Keratinocyte (primary cell): ENCODE results near the gene MAP3K6. TPM values are rescaled to one million over a fixed set of nuclear protein-coding genes. Genes with fewer than 3 reads are reported as not detected.

ENCODE experiments used
- DNase-seq: peaks from one replicate; pipeline ENCODE4 v3.0.0-alpha.2; 2011; ENCODE audit warnings: low read depth, missing footprints, low spot score
- FAIRE-seq: peaks from 2 replicates; lab custom pipeline; 2011; peaks lifted over from hg19 to GRCh38; lab: Jason Lieb, UNC
- H2AFZ ChIP-seq: 2 replicates; pipeline ENCODE4 v1.6.0; 2012; ENCODE audit warnings: low read length, control low read depth, inconsistent platforms; ENCODE audit not compliant: control insufficient read depth
- H3K27ac ChIP-seq: 2 replicates; pipeline ENCODE4 v1.5.1; 2011; ENCODE audit warnings: low read length; ENCODE audit not compliant: control insufficient read depth, insufficient read depth
- H3K27me3 ChIP-seq: 3 replicates; pipeline ENCODE4 v1.6.0; 2011; ENCODE audit warnings: low read length; ENCODE audit not compliant: control insufficient read depth, insufficient read depth; ENCODE audit errors: extremely low read depth
- H3K36me3 ChIP-seq, 2 experiments: 2 replicates in 1 of 2; 3 replicates in 1 of 2; pipeline ENCODE4 v1.5.1; 2011; ENCODE audit warnings: low read length in 2 of 2, mild to moderate bottlenecking in 1 of 2; ENCODE audit not compliant: control insufficient read depth in 2 of 2, insufficient read depth in 2 of 2; ENCODE audit errors: extremely low read depth in 1 of 2
- H3K4me1 ChIP-seq: 3 replicates; pipeline ENCODE4 v1.5.1; 2011; ENCODE audit warnings: low read length; ENCODE audit not compliant: control insufficient read depth, insufficient read depth; ENCODE audit errors: extremely low read depth
- H3K4me2 ChIP-seq: 3 replicates; pipeline ENCODE4 v1.6.0; 2011; ENCODE audit warnings: low read depth, low read length; ENCODE audit not compliant: control insufficient read depth, insufficient read depth; ENCODE audit errors: extremely low read depth
- H3K4me3 ChIP-seq, 3 experiments: fragments of 200-600 bp in 1 of 3; sonication (generic) in 1 of 3; 2 replicates in 2 of 3; 3 replicates in 1 of 3; pipeline ENCODE4 v1.5.1; 2011 to 2016; ENCODE audit warnings: low read length in 3 of 3, mild to moderate bottlenecking in 3 of 3, control low read depth in 2 of 3, inconsistent platforms in 1 of 3, low read depth in 1 of 3, mixed read lengths in 1 of 3, mixed run types in 1 of 3, moderate library complexity in 1 of 3; ENCODE audit not compliant: control insufficient read depth in 2 of 3, insufficient read depth in 2 of 3; ENCODE audit errors: extremely low read depth in 1 of 3
- H3K79me2 ChIP-seq: 2 replicates; pipeline ENCODE4 v1.6.0; 2012; ENCODE audit warnings: low read length; ENCODE audit not compliant: control insufficient read depth, insufficient read depth
- H3K9ac ChIP-seq: 3 replicates; pipeline ENCODE4 v1.6.0; 2011; ENCODE audit warnings: low read length; ENCODE audit not compliant: control insufficient read depth, insufficient read depth; ENCODE audit errors: extremely low read depth
- H3K9me1 ChIP-seq: 3 replicates; pipeline ENCODE4 v1.6.0; 2011; ENCODE audit warnings: low read length; ENCODE audit not compliant: control insufficient read depth, insufficient read depth; ENCODE audit errors: extremely low read depth
- H3K9me3 ChIP-seq: 2 replicates; pipeline ENCODE4 v1.5.1; 2012; ENCODE audit warnings: low read depth, low read length; ENCODE audit not compliant: control insufficient read depth
- H4K20me1 ChIP-seq: 3 replicates; pipeline ENCODE4 v1.6.0; 2011; ENCODE audit warnings: low read length; ENCODE audit not compliant: control insufficient read depth, insufficient read depth; ENCODE audit errors: extremely low read depth
- CTCF ChIP-seq, 3 experiments: IDR thresholded peaks in 1 of 3; conservative IDR thresholded peaks in 1 of 3; optimal IDR thresholded peaks in 1 of 3; 2 replicates in 2 of 3; 3 replicates in 1 of 3; pipeline versions ENCODE3 to v1.5.1; 2011; ENCODE audit warnings: low read length in 3 of 3, mild to moderate bottlenecking in 3 of 3, moderate library complexity in 2 of 3, control low read depth in 1 of 3, inconsistent platforms in 1 of 3; ENCODE audit not compliant: insufficient read depth in 2 of 3; ENCODE audit errors: extremely low read depth in 1 of 3
- EZH2 ChIP-seq: IDR thresholded peaks from one replicate; pipeline ENCODE4 v1.6.1; 2012; ENCODE audit warnings: inconsistent platforms, mild to moderate bottlenecking, low read length, moderate library complexity
- dilution Hi-C: fragments of 300-500 bp; cut with MboI; formaldehyde crosslinking; loops from one replicate; pipeline ENCODE4 v1.7.0; 2020; ENCODE audit warnings: low sequenced_read_pairs; ENCODE audit not compliant: extremely low pct_ligation_motif_present
- polyA plus RNA-seq, 5 experiments: library from polyadenylated mRNA; depleted of rRNA in 3 of 5; stranded (reverse) in 3 of 5; stranded (forward) in 1 of 5; unstranded in 1 of 5; fragments of >200 nt; gene quantifications; 1 replicate in 1 of 5; 2 replicates in 3 of 5; 3 replicates in 1 of 5; pipeline versions ENCODE4 v1.2.1 to v1.2.3, GENCODE V29; 2011 to 2012; ENCODE audit warnings: missing spikeins in 2 of 5, low read depth in 1 of 5, low replicate concordance in 1 of 5

Gene MAP3K6
- polyA plus RNA-seq, 1 donor (not counting 4 experiments of a cell fraction or from before 2014, with no cell fraction given): 13.4 TPM

GRCh38 chr1:27318136-27318535 is 48.6 kb downstream of the MAP3K6 start:
- FAIRE-seq (no peak), DNase-seq (no peak)
- peaks cover 5% of the 10 kb centered on the region for H3K4me1 ChIP-seq
- no peak overlapping the region for H3K4me2 ChIP-seq
- H3K9me3 ChIP-seq: no peaks in the 10 kb centered on the region
- no peak overlapping the region for H3K4me3 ChIP-seq
- H3K79me2 ChIP-seq: peaks cover 10% of the 10 kb centered on the region
- H4K20me1 ChIP-seq: no peaks in the 10 kb centered on the region
- TF ChIP-seq EZH2: no peak
- TF ChIP-seq CTCF (optimal IDR thresholded peaks at IDR 0.05 in 1 of 3, IDR thresholded peaks at IDR 0.05 in 1 of 3, conservative IDR thresholded peaks at IDR 0.05 in 1 of 3; ENCODE audit: extremely low read depth in 1 of 3, insufficient read depth in 2 of 3, low read length in 3 of 3): no peak
- no peaks in the 10 kb centered on the region for H3K9me1 ChIP-seq
- H3K27ac ChIP-seq: no peak overlapping the region
- H2AFZ ChIP-seq: peak overlapping the region; percentile 1
- dilution Hi-C loops: no loop called here
- H3K27me3 ChIP-seq: no peaks in the 10 kb centered on the region
- no peak overlapping the region for H3K9ac ChIP-seq
- H3K36me3 ChIP-seq: no peaks in the 10 kb centered on the region

- no peak overlapping the region for H3K4me3 ChIP-seq
- no peaks in the 10 kb centered on the region for H3K27me3 ChIP-seq
- H3K27ac ChIP-seq: no peak overlapping the region
- DNase-seq (no peak), FAIRE-seq (no peak)
- no peaks in the 10 kb centered on the region for H4K20me1 ChIP-seq
- no peak for TF ChIP-seq CTCF (optimal IDR thresholded peaks at IDR 0.05 in 1 of 3, IDR thresholded peaks at IDR 0.05 in 1 of 3, conservative IDR thresholded peaks at IDR 0.05 in 1 of 3; ENCODE audit: extremely low read depth in 1 of 3, insufficient read depth in 2 of 3, low read length in 3 of 3)
- no peak for TF ChIP-seq EZH2
- peaks cover 3% of the 10 kb centered on the region for H3K4me1 ChIP-seq
- H3K79me2 ChIP-seq: no peaks in the 10 kb centered on the region
- no peak overlapping the region for H3K4me2 ChIP-seq
- dilution Hi-C loops: no loop called here
- H3K9me3 ChIP-seq: no peaks in the 10 kb centered on the region
- no peaks in the 10 kb centered on the region for H3K9me1 ChIP-seq
- no peak overlapping the region for H2AFZ ChIP-seq
- no peak overlapping the region for H3K9ac ChIP-seq
- H3K36me3 ChIP-seq: no peaks in the 10 kb centered on the region
Measured at GRCh38 chr1:27316860-27317259, 49.9 kb downstream of the MAP3K6 start.
